SK-N-SH treated with all-trans-retinoic acid at 6 μM for 48 hours (cell line): Measurements from ENCODE around the gene CHRNA5.

ENCODE experiments used
- ATAC-seq: fragments of 200-7000 bp; cut with Tn5 transposase; 3 replicates; pipeline ENCODE4 v1.9.1; 2020; ENCODE audit warnings: mild to moderate bottlenecking, moderate library complexity
- BACH2 ChIP-seq: fragments of 250-450 bp; sonication (Bioruptor Pico); IDR thresholded peaks from 2 replicates; pipeline ENCODE4 v1.9.0; 2021; ENCODE audit warnings: mild to moderate bottlenecking, borderline replicate concordance
- CREB5 ChIP-seq: fragments of 250-450 bp; sonication (Bioruptor Pico); IDR thresholded peaks from 2 replicates; pipeline ENCODE4 v1.5.1; 2020; ENCODE audit warnings: low read depth, mild to moderate bottlenecking, moderate library complexity
- CSDC2 ChIP-seq: fragments of 250-450 bp; sonication (Bioruptor Pico); IDR thresholded peaks from 2 replicates; pipeline ENCODE4 v1.5.0; 2020; ENCODE audit warnings: mild to moderate bottlenecking, moderate library complexity
- GLIS3 ChIP-seq: fragments of 250-450 bp; sonication (Bioruptor Pico); IDR thresholded peaks from 2 replicates; pipeline ENCODE4 v1.5.0; 2020; ENCODE audit warnings: mild to moderate bottlenecking, moderate library complexity
- ISL1 ChIP-seq: fragments of 250-450 bp; sonication (Bioruptor Pico); IDR thresholded peaks from 2 replicates; pipeline ENCODE4 v2.1.2; 2022; ENCODE audit warnings: mild to moderate bottlenecking, moderate library complexity
- OSR1 ChIP-seq: fragments of 250-450 bp; sonication (Bioruptor Pico); IDR thresholded peaks from 2 replicates; pipeline ENCODE4 v1.8.0; 2022; ENCODE audit warnings: moderate library complexity, mild to moderate bottlenecking, inconsistent platforms
- POU6F1 ChIP-seq: fragments of 250-450 bp; sonication (Bioruptor Pico); IDR thresholded peaks from 2 replicates; pipeline ENCODE4 v1.8.0; 2021; ENCODE audit warnings: low read depth, mild to moderate bottlenecking, moderate library complexity, borderline replicate concordance
- PPARA ChIP-seq: fragments of 250-450 bp; sonication (Bioruptor Pico); IDR thresholded peaks from 2 replicates; pipeline ENCODE4 v1.5.0; 2020; ENCODE audit warnings: mild to moderate bottlenecking, borderline replicate concordance
- RARB ChIP-seq: fragments of 250-450 bp; sonication (Bioruptor Pico); IDR thresholded peaks from 2 replicates; pipeline ENCODE4 v1.8.0; 2021; ENCODE audit warnings: mild to moderate bottlenecking, moderate library complexity
- SNAI2 ChIP-seq: fragments of 250-450 bp; sonication (Bioruptor Pico); IDR thresholded peaks from 2 replicates; pipeline ENCODE4 v1.5.0; 2020; ENCODE audit warnings: mild to moderate bottlenecking, moderate library complexity
- TCF4 ChIP-seq: fragments of 250-450 bp; sonication (Bioruptor Pico); IDR thresholded peaks from 2 replicates; pipeline ENCODE4 v1.8.0; 2021; ENCODE audit warnings: mild to moderate bottlenecking, moderate library complexity, borderline replicate concordance
- TOX ChIP-seq: fragments of 250-450 bp; sonication (Bioruptor Pico); IDR thresholded peaks from 2 replicates; pipeline ENCODE4 v1.8.0; 2021; ENCODE audit warnings: mild to moderate bottlenecking, moderate library complexity, borderline replicate concordance
- ZC3H10 ChIP-seq: fragments of 250-450 bp; sonication (Bioruptor Pico); IDR thresholded peaks from 2 replicates; pipeline ENCODE4 v1.5.1; 2021; ENCODE audit warnings: mild to moderate bottlenecking, moderate library complexity
- ZFP3 ChIP-seq: fragments of 250-450 bp; sonication (Bioruptor Pico); IDR thresholded peaks from 2 replicates; pipeline ENCODE4 v1.5.0; 2020; ENCODE audit warnings: mild to moderate bottlenecking, moderate library complexity
- ZFP30 ChIP-seq: fragments of 450-650 bp; formaldehyde crosslinking; IDR thresholded peaks from 2 replicates; pipeline ENCODE4 v1.5.0; 2022; ENCODE audit warnings: mild to moderate bottlenecking, moderate library complexity
- ZNF565 ChIP-seq: fragments of 450-650 bp; formaldehyde crosslinking; conservative IDR thresholded peaks from 2 replicates; pipeline ENCODE4 v1.5.0; 2020; ENCODE audit warnings: low read depth, mild to moderate bottlenecking, moderate library complexity
- ZNF70 ChIP-seq: fragments of 450-650 bp; formaldehyde crosslinking; IDR thresholded peaks from 2 replicates; pipeline ENCODE4 v1.5.0; 2020; ENCODE audit warnings: mild to moderate bottlenecking, moderate library complexity
- ZNF8 ChIP-seq: fragments of 450-650 bp; formaldehyde crosslinking; IDR thresholded peaks from 2 replicates; pipeline ENCODE4 v1.5.0; 2020; ENCODE audit warnings: mild to moderate bottlenecking, moderate library complexity
- TF ChIP-seq, protein P1 (sequence below): fragments of 250-450 bp; sonication (Bioruptor Pico); IDR thresholded peaks from 2 replicates; pipeline ENCODE4 v1.5.0; 2020; ENCODE audit warnings: mild to moderate bottlenecking, moderate library complexity

CHRNA5 gene

GRCh38 chr15:78628227-78628626, 62.9 kb downstream of the CHRNA5 start (continued):
- TF ChIP-seq CREB5 (no peak), OSR1 (no peak), PPARA (CRISPR knock-in tag) (no peak), GLIS3 (CRISPR knock-in tag) (no peak), CSDC2 (CRISPR knock-in tag) (no peak), RARB (CRISPR knock-in tag) (no peak), ISL1 (CRISPR knock-in tag) (no peak)

GRCh38 chr15:78629031-78629715, 63.9 kb downstream of the CHRNA5 start:
- ATAC-seq: no peak
- TF ChIP-seq PPARA (CRISPR knock-in tag) (no peak), ISL1 (CRISPR knock-in tag) (no peak), TOX (CRISPR knock-in tag) (no peak), SNAI2 (CRISPR knock-in tag) (no peak), BACH2 (CRISPR knock-in tag) (no peak), ZNF70 (CRISPR knock-in tag) (no peak), RARB (CRISPR knock-in tag) (no peak), OSR1 (no peak), CREB5 (no peak), ZNF565 (CRISPR knock-in tag) (no peak), TCF4 (CRISPR knock-in tag) (no peak), GLIS3 (CRISPR knock-in tag) (no peak), POU6F1 (no peak)
- TF ChIP-seq, protein P1, sequence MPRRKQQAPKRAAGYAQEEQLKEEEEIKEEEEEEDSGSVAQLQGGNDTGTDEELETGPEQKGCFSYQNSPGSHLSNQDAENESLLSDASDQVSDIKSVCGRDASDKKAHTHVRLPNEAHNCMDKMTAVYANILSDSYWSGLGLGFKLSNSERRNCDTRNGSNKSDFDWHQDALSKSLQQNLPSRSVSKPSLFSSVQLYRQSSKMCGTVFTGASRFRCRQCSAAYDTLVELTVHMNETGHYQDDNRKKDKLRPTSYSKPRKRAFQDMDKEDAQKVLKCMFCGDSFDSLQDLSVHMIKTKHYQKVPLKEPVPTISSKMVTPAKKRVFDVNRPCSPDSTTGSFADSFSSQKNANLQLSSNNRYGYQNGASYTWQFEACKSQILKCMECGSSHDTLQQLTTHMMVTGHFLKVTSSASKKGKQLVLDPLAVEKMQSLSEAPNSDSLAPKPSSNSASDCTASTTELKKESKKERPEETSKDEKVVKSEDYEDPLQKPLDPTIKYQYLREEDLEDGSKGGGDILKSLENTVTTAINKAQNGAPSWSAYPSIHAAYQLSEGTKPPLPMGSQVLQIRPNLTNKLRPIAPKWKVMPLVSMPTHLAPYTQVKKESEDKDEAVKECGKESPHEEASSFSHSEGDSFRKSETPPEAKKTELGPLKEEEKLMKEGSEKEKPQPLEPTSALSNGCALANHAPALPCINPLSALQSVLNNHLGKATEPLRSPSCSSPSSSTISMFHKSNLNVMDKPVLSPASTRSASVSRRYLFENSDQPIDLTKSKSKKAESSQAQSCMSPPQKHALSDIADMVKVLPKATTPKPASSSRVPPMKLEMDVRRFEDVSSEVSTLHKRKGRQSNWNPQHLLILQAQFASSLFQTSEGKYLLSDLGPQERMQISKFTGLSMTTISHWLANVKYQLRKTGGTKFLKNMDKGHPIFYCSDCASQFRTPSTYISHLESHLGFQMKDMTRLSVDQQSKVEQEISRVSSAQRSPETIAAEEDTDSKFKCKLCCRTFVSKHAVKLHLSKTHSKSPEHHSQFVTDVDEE (CRISPR knock-in tag): no peak

- TF ChIP-seq RARB (CRISPR knock-in tag) (no peak), TCF4 (CRISPR knock-in tag) (no peak), ZNF8 (no peak), CREB5 (no peak), ZFP30 (no peak), ZFP3 (CRISPR knock-in tag) (no peak), ZC3H10 (CRISPR knock-in tag) (no peak), PPARA (CRISPR knock-in tag) (no peak), ZNF70 (CRISPR knock-in tag) (no peak)
- TF ChIP-seq, protein P1 (CRISPR knock-in tag): no peak
- TF ChIP-seq, all 23 proteins: peak for 0
- no peak for ATAC-seq
Measured at GRCh38 chr15:78629716-78630065, 64.4 kb downstream of the CHRNA5 start.
